HepG2 (cell line): ENCODE measurements around the gene PLSCR5.
A peak's percentile ranks its signal among the peaks of the same experiment; 100 is the strongest.

ENCODE experiments used
- EP300 ChIP-seq, 3 experiments: sonication (generic) in 1 of 3; formaldehyde crosslinking in 1 of 3; IDR thresholded peaks; 2 replicates each; pipeline versions ENCODE4 v1.5.1 to v1.6.1; 2011 to 2020; ENCODE audit warnings: low read depth in 2 of 3, low read length in 2 of 3, borderline replicate concordance in 1 of 3, improper control_type of control experiment in 1 of 3, mild to moderate bottlenecking in 1 of 3, missing genetic modification reagents in 1 of 3, moderate library complexity in 1 of 3
- HDAC2 ChIP-seq: sonication (generic); formaldehyde crosslinking; IDR thresholded peaks from 2 replicates; pipeline ENCODE4 v1.4.0; 2020; ENCODE audit warnings: missing genetic modification reagents
- NCOA1 ChIP-seq: sonication (generic); formaldehyde crosslinking; IDR thresholded peaks from 2 replicates; pipeline ENCODE4 v1.9.0; 2021; ENCODE audit warnings: missing genetic modification reagents
- POLR2AphosphoS5 ChIP-seq: IDR thresholded peaks from 2 replicates; pipeline ENCODE4 v1.6.1; 2012; ENCODE audit warnings: low read depth, low read length
- YY1 ChIP-seq: IDR thresholded peaks from 2 replicates; pipeline ENCODE4 v1.6.1; 2011; ENCODE audit warnings: low read length, low read depth, moderate library complexity, mild to moderate bottlenecking; ENCODE audit not compliant: insufficient read depth, insufficient replicate concordance
- ZMYM2 ChIP-seq: sonication (generic); formaldehyde crosslinking; IDR thresholded peaks from 2 replicates; pipeline ENCODE4 v1.8.0; 2022; ENCODE audit warnings: mild to moderate bottlenecking, missing genetic modification reagents
- ZNF501 ChIP-seq: sonication (generic); formaldehyde crosslinking; IDR thresholded peaks from 2 replicates; pipeline ENCODE4 v1.5.1; 2020; ENCODE audit warnings: mild to moderate bottlenecking, moderate library complexity, missing genetic modification reagents
- ZNF562 ChIP-seq: sonication (generic); formaldehyde crosslinking; IDR thresholded peaks from 2 replicates; pipeline ENCODE4 v1.8.0; 2022; ENCODE audit warnings: missing genetic modification reagents, borderline replicate concordance
- TF ChIP-seq, protein P1 (sequence below): sonication (generic); formaldehyde crosslinking; IDR thresholded peaks from 2 replicates; pipeline ENCODE4 v1.5.0; 2020; ENCODE audit warnings: mild to moderate bottlenecking, missing genetic modification reagents, borderline replicate concordance

DNA sequence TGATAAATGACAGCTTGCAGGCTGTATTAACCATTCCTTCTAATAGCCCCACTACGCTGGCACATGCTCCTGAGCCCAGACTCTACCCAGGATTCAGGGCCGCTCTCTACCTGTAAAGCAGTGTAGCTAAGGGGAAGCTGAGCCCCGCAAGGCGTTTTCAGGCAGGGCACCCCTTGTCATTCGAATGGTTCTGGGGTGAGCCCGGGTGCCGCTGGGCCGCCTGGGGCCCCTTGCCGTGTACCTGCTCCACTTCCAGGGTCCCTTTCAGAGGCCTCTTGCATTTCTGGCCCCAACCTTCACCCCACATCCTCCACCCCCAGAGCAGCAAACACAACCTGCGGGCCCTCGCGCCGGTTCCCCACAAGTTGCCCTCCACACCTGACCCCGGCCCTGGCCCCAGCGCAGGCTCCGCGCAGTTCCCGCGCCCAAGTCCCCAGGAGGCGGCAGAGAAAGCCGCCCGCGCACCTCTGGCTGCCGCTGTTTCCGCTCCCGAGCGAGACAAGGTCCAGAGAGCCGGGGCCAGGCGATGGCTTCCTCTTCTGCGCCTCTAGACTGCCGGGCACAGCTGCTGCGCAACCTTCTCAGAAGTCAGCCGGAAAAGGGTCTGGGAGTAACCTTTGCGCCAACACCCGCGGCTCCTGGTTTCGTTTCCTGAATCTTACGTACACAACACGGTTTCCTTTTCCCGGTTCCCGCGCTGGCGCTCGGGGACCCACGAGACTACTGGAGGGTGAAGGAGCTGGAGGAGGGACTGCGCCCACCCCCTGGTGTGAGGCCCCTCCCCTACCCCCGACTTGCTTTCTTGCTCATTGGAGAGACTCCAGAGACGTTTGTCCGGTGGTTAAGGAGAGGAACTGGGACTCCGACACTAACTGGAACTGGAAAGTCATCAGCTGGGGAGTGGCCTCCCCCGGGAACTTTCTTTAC, 60.9 kb downstream of the PLSCR5 start, which contains the start of gene PLSCR1:
- TF ChIP-seq EP300 (IDR thresholded peaks at IDR 0.05; ENCODE audit: low read depth in 2 of 2, low read length in 2 of 2), result no peak
- no peak for TF ChIP-seq EP300 (CRISPR knock-in tag; IDR thresholded peaks at IDR 0.05; ENCODE audit: borderline replicate concordance)
- peak; percentile 62 for TF ChIP-seq YY1
- TF ChIP-seq, protein P1, sequence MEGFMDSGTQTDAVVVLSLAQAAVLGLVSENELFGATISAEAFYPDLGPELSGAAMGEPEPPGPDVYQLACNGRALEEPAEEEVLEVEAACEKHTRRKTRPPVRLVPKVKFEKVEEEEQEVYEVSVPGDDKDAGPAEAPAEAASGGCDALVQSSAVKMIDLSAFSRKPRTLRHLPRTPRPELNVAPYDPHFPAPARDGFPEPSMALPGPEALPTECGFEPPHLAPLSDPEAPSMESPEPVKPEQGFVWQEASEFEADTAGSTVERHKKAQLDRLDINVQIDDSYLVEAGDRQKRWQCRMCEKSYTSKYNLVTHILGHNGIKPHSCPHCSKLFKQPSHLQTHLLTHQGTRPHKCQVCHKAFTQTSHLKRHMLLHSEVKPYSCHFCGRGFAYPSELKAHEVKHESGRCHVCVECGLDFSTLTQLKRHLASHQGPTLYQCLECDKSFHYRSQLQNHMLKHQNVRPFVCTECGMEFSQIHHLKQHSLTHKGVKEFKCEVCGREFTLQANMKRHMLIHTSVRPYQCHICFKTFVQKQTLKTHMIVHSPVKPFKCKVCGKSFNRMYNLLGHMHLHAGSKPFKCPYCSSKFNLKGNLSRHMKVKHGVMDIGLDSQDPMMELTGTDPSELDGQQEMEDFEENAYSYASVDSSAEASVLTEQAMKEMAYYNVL (CRISPR knock-in tag), result peak; percentile 21; the same call in 1 of the 2 replicates
- TF ChIP-seq HDAC2 (CRISPR knock-in tag), result peak; percentile 45; the same call in 1 of the 2 replicates
- TF ChIP-seq POLR2AphosphoS5, result peak; percentile 63
- peak; percentile 80; the same call in 1 of the 2 replicates for TF ChIP-seq ZNF501 (CRISPR knock-in tag)
- TF ChIP-seq ZNF562 (CRISPR knock-in tag), result no peak
- no peak for TF ChIP-seq ZMYM2 (CRISPR knock-in tag)
- 0 out of 2 replicates have a peak, but pooled peaks have one; percentile 48 for TF ChIP-seq NCOA1 (CRISPR knock-in tag)
